Measurements from ENCODE around the gene ERAL1. TPM values are rescaled to one million over a fixed set of nuclear protein-coding genes. Genes with fewer than 3 reads are reported as not detected.

Gene ERAL1
- total and polyA plus RNA-seq, 2 donors (not counting 1 experiment from before 2014, with no cell fraction given): 35.9 to 45.7 TPM

DNA sequence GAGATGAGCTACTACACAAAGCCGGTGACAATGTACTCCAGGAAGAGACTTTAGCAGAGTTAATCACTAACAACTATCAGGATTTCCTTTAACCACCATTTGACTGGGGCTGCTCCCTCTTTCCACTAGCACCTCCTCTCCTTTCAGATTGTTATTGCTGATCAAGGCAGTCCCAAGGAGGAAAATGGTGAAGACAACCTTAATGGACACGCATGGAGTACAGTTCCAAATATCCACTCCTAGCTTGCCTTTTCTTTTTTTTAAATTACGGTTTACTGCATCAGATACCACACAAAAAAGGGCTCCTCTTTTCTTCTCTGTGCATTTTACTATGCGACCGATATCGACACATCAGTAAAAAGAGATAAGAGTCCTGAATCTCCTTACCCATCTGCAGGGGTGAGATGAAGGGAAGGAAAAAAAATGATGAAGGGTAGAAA, 43.1 kb upstream of the ERAL1 start:
- no peak for DNase-seq
- H3K27me3 ChIP-seq (replicated peaks in 1 of 4; ENCODE audit: control extremely low read depth in 1 of 4, control insufficient read depth in 3 of 4, insufficient read depth in 4 of 4, low read length in 3 of 4): no peaks in the 10 kb centered on the region
- H3K9ac ChIP-seq (ENCODE audit: low read length): peak overlapping the region; percentile 87
- H3K36me3 ChIP-seq (replicated peaks in 1 of 2; ENCODE audit: control extremely low read depth in 1 of 2, control insufficient read depth in 1 of 2, extremely low read depth in 1 of 2, insufficient read depth in 2 of 2, low read length in 1 of 2): no peaks in the 10 kb centered on the region
- Mint-ChIP-seq H3K4me3 (peak overlapping the region; percentile 92), H3K4me1 (peaks cover 34% of the 10 kb centered on the region), H3K27ac (peak overlapping the region; percentile 86), H3K9me3 (ENCODE audit: insufficient read depth) (no peaks in the 10 kb centered on the region), H3K27me3 (no peaks in the 10 kb centered on the region)
- peaks cover 80% of the 10 kb centered on the region for H3K79me2 ChIP-seq (ENCODE audit: control insufficient read depth, insufficient read depth, low read length)
- peaks cover 5% of the 10 kb centered on the region for H4K20me1 ChIP-seq (ENCODE audit: control insufficient read depth, insufficient read depth, low read length, poor library complexity, severe bottlenecking)
- POLR2A ChIA-PET: interaction anchor here (0.5 to 1.4 kb wide), 5 partner anchors 82 to 568 kb away, joined by 3 read pairs; partner anchors contain the start of gene NEK8
- intact Hi-C loops (cut with micrococcal nuclease): loop anchor here (1.0 to 2.0 kb wide), 5 partner anchors 31 to 141 kb away; partner anchors contain the start of genes DHRS13, FAM222B and NEK8
- peak overlapping the region; percentile 90 for H3K4me2 ChIP-seq (replicated peaks; ENCODE audit: low read depth, low read length, poor library complexity, severe bottlenecking)
- H3K27ac ChIP-seq (ENCODE audit: low read length in 2 of 2): peak overlapping the region; percentile 87
- CTCF ChIA-PET: interaction anchor here (1.1 to 2.7 kb wide), 6 partner anchors 12 to 137 kb away, joined by 3 to 18 read pairs (median 4); partner anchors contain the start of genes DHRS13 and TLCD1
- TF ChIP-seq CTCF (IDR thresholded peaks at IDR 0.05): no peak
- H3K4me3 ChIP-seq (ENCODE audit: control extremely low read depth in 1 of 5, extremely low read depth in 1 of 5, insufficient read depth in 1 of 5, low read depth in 2 of 5, low read length in 4 of 5): peak overlapping the region; percentile 35 to 92 (median 77)
- no peaks in the 10 kb centered on the region for H3K9me3 ChIP-seq (ENCODE audit: control extremely low read depth in 1 of 3, control insufficient read depth in 2 of 3, insufficient read depth in 1 of 3, low read length in 2 of 3)
- H2AFZ ChIP-seq (ENCODE audit: insufficient read depth, low read depth, low read length, poor library complexity, severe bottlenecking): peak overlapping the region; percentile 95
- no peak for ATAC-seq (ENCODE audit: low read depth)
- peaks cover 12 to 16% of the 10 kb centered on the region in 2 donors for H3K4me1 ChIP-seq (ENCODE audit: control insufficient read depth in 2 of 2, insufficient read depth in 2 of 2, low read length in 2 of 2)
- WGBS (ENCODE audit: insufficient coverage): 14% methylated on average over 3 of the region's 6 CpGs

- Mint-ChIP-seq H3K27ac (peak overlapping the region; percentile 92), H3K4me1 (peaks cover 34% of the 10 kb centered on the region), H3K27me3 (no peaks in the 10 kb centered on the region), H3K9me3 (ENCODE audit: insufficient read depth) (no peaks in the 10 kb centered on the region), H3K4me3 (peak overlapping the region; percentile 92)
- TF ChIP-seq CTCF (IDR thresholded peaks at IDR 0.05) (no peak), EZH2 (IDR thresholded peaks at IDR 0.05; ENCODE audit: borderline replicate concordance, insufficient read depth, low read depth, low read length, poor library complexity, severe bottlenecking) (no peak)
- peak overlapping the region; percentile 90 for H3K4me2 ChIP-seq (replicated peaks; ENCODE audit: low read depth, low read length, poor library complexity, severe bottlenecking)
- peaks cover 12 to 16% of the 10 kb centered on the region in 2 donors for H3K4me1 ChIP-seq (ENCODE audit: control insufficient read depth in 2 of 2, insufficient read depth in 2 of 2, low read length in 2 of 2)
- H3K27me3 ChIP-seq (replicated peaks in 1 of 4; ENCODE audit: control extremely low read depth in 1 of 4, control insufficient read depth in 3 of 4, insufficient read depth in 4 of 4, low read length in 3 of 4): no peaks in the 10 kb centered on the region
- ChIA-PET CTCF (interaction anchor here (1.1 to 2.7 kb wide), 6 partner anchors 12 to 90 kb away, joined by 3 to 18 read pairs (median 4); partner anchors contain the start of genes DHRS13 and TLCD1), POLR2A (interaction anchor here (0.5 to 1.4 kb wide), 6 partner anchors 9 to 578 kb away, joined by 3 to 5 read pairs (median 4); partner anchors contain the start of genes BLTP2 and NEK8)
- H4K20me1 ChIP-seq (ENCODE audit: control insufficient read depth, insufficient read depth, low read length, poor library complexity, severe bottlenecking): peaks cover 5% of the 10 kb centered on the region
- peak overlapping the region; percentile 95 for H2AFZ ChIP-seq (ENCODE audit: insufficient read depth, low read depth, low read length, poor library complexity, severe bottlenecking)
- DNase-seq (peak; percentile 95), ATAC-seq (ENCODE audit: low read depth) (peak; percentile 99)
- intact Hi-C loops (cut with micrococcal nuclease): loop anchor here (1.0 to 2.0 kb wide), 5 partner anchors 30 to 140 kb away; partner anchors contain the start of genes DHRS13, FAM222B and NEK8
- H3K27ac ChIP-seq (ENCODE audit: low read length in 2 of 2): peak overlapping the region; percentile 87
- peak overlapping the region; percentile 87 for H3K9ac ChIP-seq (ENCODE audit: low read length)
- H3K9me3 ChIP-seq (ENCODE audit: control extremely low read depth in 1 of 3, control insufficient read depth in 2 of 3, insufficient read depth in 1 of 3, low read length in 2 of 3): no peaks in the 10 kb centered on the region
- H3K79me2 ChIP-seq (ENCODE audit: control insufficient read depth, insufficient read depth, low read length): peaks cover 83% of the 10 kb centered on the region
- peak overlapping the region; percentile 48 to 92 (median 77) for H3K4me3 ChIP-seq (ENCODE audit: control extremely low read depth in 1 of 5, extremely low read depth in 1 of 5, insufficient read depth in 1 of 5, low read depth in 2 of 5, low read length in 4 of 5)
- under 1% methylated on average over 38 of the region's 47 CpGs for WGBS (ENCODE audit: insufficient coverage)
- H3K36me3 ChIP-seq (replicated peaks in 1 of 2; ENCODE audit: control extremely low read depth in 1 of 2, control insufficient read depth in 1 of 2, extremely low read depth in 1 of 2, insufficient read depth in 2 of 2, low read length in 1 of 2): no peaks in the 10 kb centered on the region
Measured at GRCh38 chr17:28812091-28812747, 42.6 kb upstream of the ERAL1 start.
